B cell (primary cell): ENCODE results near the gene CTSA. TPM values are rescaled to one million over a fixed set of nuclear protein-coding genes. Genes with fewer than 3 reads are reported as not detected.

Experiments
- ATAC-seq: fragments of 200-7000 bp; cut with Tn5 transposase; one replicate; pipeline ENCODE4 v1.10.0; 2021; ENCODE audit warnings: low read depth, mild to moderate bottlenecking, moderate number of reproducible peaks, moderate library complexity
- CTCF ChIA-PET: fragments of 350-600 bp; sonication (Branson Sonifier 250); formaldehyde crosslinking; loops from one replicate; lab custom pipeline; 2021; ENCODE audit warnings: antibody characterized with exemption, inconsistent platforms; lab: Charles Lee
- POLR2A ChIA-PET: fragments of 350-600 bp; sonication (Branson Sonifier 250); formaldehyde crosslinking; loops from one replicate; lab custom pipeline; 2021; ENCODE audit warnings: antibody characterized with exemption; lab: Charles Lee
- DNase-seq: peaks from one replicate; pipeline ENCODE4 v3.0.0; 2013
- H2AFZ ChIP-seq: 2 replicates; pipeline ENCODE4 v1.6.1; 2012; ENCODE audit warnings: mild to moderate bottlenecking, low read depth, low read length; ENCODE audit not compliant: insufficient read depth, poor library complexity, severe bottlenecking
- H3K27ac ChIP-seq, 2 donors: 1 replicate in 1 of 2; 2 replicates in 1 of 2; pipeline ENCODE4 v1.5.1; 2012 to 2013; ENCODE audit warnings: low read length in 2 of 2, mild to moderate bottlenecking in 2 of 2, moderate library complexity in 1 of 2
- H3K27me3 ChIP-seq, 4 experiments: fragments of 200-600 bp in 1 of 4; sonication (generic) in 1 of 4; replicated peaks in 1 of 4; 1 replicate in 2 of 4; 2 replicates in 2 of 4; pipeline versions ENCODE4 v1.6.1 to v1.7.0; 2013 to 2016; ENCODE audit warnings: low read length in 3 of 4, mild to moderate bottlenecking in 2 of 4, mixed read lengths in 1 of 4, moderate library complexity in 1 of 4; ENCODE audit not compliant: insufficient read depth in 4 of 4, control insufficient read depth in 3 of 4; ENCODE audit errors: control extremely low read depth in 1 of 4
- H3K36me3 ChIP-seq, 2 experiments: replicated peaks in 1 of 2; 1 replicate in 1 of 2; 2 replicates in 1 of 2; pipeline versions ENCODE4 v1.6.1 to v1.7.1; 2013; ENCODE audit warnings: low read length in 1 of 2; ENCODE audit not compliant: insufficient read depth in 2 of 2, control insufficient read depth in 1 of 2; ENCODE audit errors: control extremely low read depth in 1 of 2, extremely low read depth in 1 of 2
- H3K4me1 ChIP-seq, 2 donors: fragments of 200-600 bp in 1 of 2; sonication (generic) in 1 of 2; 1 replicate in 1 of 2; 2 replicates in 1 of 2; pipeline versions ENCODE4 v1.5.1 to v1.6.1; 2013 to 2017; ENCODE audit warnings: low read length in 2 of 2; ENCODE audit not compliant: control insufficient read depth in 2 of 2, insufficient read depth in 2 of 2
- H3K4me2 ChIP-seq: replicated peaks from 2 replicates; pipeline ENCODE3; 2012; ENCODE audit warnings: mild to moderate bottlenecking, low read depth, low read length; ENCODE audit not compliant: poor library complexity, severe bottlenecking
- H3K4me3 ChIP-seq, 5 experiments: fragments of 200-600 bp in 1 of 5; sonication (generic) in 1 of 5; 1 replicate in 3 of 5; 2 replicates in 2 of 5; pipeline versions ENCODE4 v1.5.1 to v1.7.0; 2011 to 2016; ENCODE audit warnings: low read length in 4 of 5, mild to moderate bottlenecking in 4 of 5, low read depth in 2 of 5, control low read depth in 1 of 5, moderate library complexity in 1 of 5; ENCODE audit not compliant: insufficient read depth in 1 of 5; ENCODE audit errors: control extremely low read depth in 1 of 5, extremely low read depth in 1 of 5
- H3K79me2 ChIP-seq: fragments of 200-600 bp; sonication (generic); one replicate; pipeline ENCODE4 v1.6.0; 2016; ENCODE audit warnings: low read length; ENCODE audit not compliant: control insufficient read depth, insufficient read depth
- H3K9ac ChIP-seq: fragments of 200-600 bp; sonication (generic); 2 replicates; pipeline ENCODE4 v1.6.1; 2017; ENCODE audit warnings: mild to moderate bottlenecking, low read length, moderate library complexity
- H3K9me3 ChIP-seq, 3 donors: one replicate each; pipeline versions ENCODE4 v1.6.1 to v1.7.1; 2013; ENCODE audit warnings: low read length in 2 of 3; ENCODE audit not compliant: control insufficient read depth in 2 of 3, insufficient read depth in 1 of 3; ENCODE audit errors: control extremely low read depth in 1 of 3
- H4K20me1 ChIP-seq: 2 replicates; pipeline ENCODE4 v1.6.0; 2012; ENCODE audit warnings: mild to moderate bottlenecking, low read length; ENCODE audit not compliant: insufficient read depth, control insufficient read depth, poor library complexity, severe bottlenecking
- H3K27ac Mint-ChIP-seq: one replicate; pipeline ENCODE4 v1.8.0; 2021; ENCODE audit warnings: mixed read lengths
- H3K27me3 Mint-ChIP-seq: one replicate; pipeline ENCODE4 v1.8.0; 2021; ENCODE audit warnings: mixed read lengths
- H3K4me1 Mint-ChIP-seq: one replicate; pipeline ENCODE4 v1.8.0; 2021; ENCODE audit warnings: mixed read lengths
- H3K4me3 Mint-ChIP-seq: one replicate; pipeline ENCODE4 v1.8.0; 2021; ENCODE audit warnings: mixed read lengths
- H3K9me3 Mint-ChIP-seq: one replicate; pipeline ENCODE4 v1.8.0; 2022; ENCODE audit warnings: mixed read lengths; ENCODE audit not compliant: insufficient read depth
- CTCF ChIP-seq: fragments of 200-600 bp; IDR thresholded peaks from one replicate; pipeline ENCODE4 v1.8.0; 2022; ENCODE audit warnings: antibody characterized with exemption, mild to moderate bottlenecking
- EZH2 ChIP-seq: IDR thresholded peaks from 2 replicates; pipeline ENCODE4 v1.6.1; 2012; ENCODE audit warnings: borderline replicate concordance, low read depth, mild to moderate bottlenecking, moderate library complexity, low read length; ENCODE audit not compliant: insufficient read depth, poor library complexity, severe bottlenecking
- WGBS: methylation state at CpG from one replicate; pipeline ENCODE4 v1.1.5; 2013; ENCODE audit warnings: missing lambda C conversion rate; ENCODE audit not compliant: insufficient coverage; 5-methylcytosine and 5-hydroxymethylcytosine counted together
- intact Hi-C: fragments of 100-400 bp; cut with micrococcal nuclease; formaldehyde crosslinking; loops from one replicate; pipeline ENCODE4 v1.10.0; 2022
- polyA plus RNA-seq: library from polyadenylated mRNA; depleted of rRNA; stranded (reverse); fragments of >200 nt; gene quantifications from 2 replicates; pipeline ENCODE4 v1.2.3, GENCODE V29; 2012
- total RNA-seq, 2 donors: library from RNA; stranded (reverse); fragments of 120-200 nt in 1 of 2; gene quantifications; 1 replicate in 1 of 2; 2 replicates in 1 of 2; pipeline versions ENCODE4 v1.2.3 to v1.2.4, GENCODE V29; 2013 to 2022

Gene CTSA
- total and polyA plus RNA-seq, 2 donors (not counting 1 experiment from before 2014, with no cell fraction given) = 100 to 107 TPM

- H3K9ac ChIP-seq = peak overlapping the region; percentile 85
- ChIA-PET CTCF (interaction anchor here (1.4 to 3.2 kb wide), 2 partner anchors 41 to 77 kb away, joined by 5 to 9 read pairs; no protein-coding TSS in a partner anchor), POLR2A (interaction anchor here (0.6 to 5.3 kb wide), 4 partner anchors 11 to 54 kb away, joined by 3 to 41 read pairs (median 12); partner anchors contain the start of genes ACOT8, PCIF1 and ZSWIM1)
- H3K9me3 ChIP-seq = no peaks in the 10 kb centered on the region
- H3K4me1 Mint-ChIP-seq = peaks cover 31% of the 10 kb centered on the region
- no peak for DNase-seq
- H3K27me3 ChIP-seq = no peaks in the 10 kb centered on the region
- H3K27me3 Mint-ChIP-seq = no peaks in the 10 kb centered on the region
- H3K36me3 ChIP-seq = peaks cover 0 to 20% of the 10 kb centered on the region in 2 experiments
- peak overlapping the region; percentile 99 for H3K4me2 ChIP-seq
- no peak overlapping the region for H3K27ac ChIP-seq
- H3K4me1 ChIP-seq = peaks cover 24 to 29% of the 10 kb centered on the region in 2 donors
- intact Hi-C loops = no loop called here
- H3K4me3 ChIP-seq = peak overlapping the region in 4 of 5 experiments; percentile 72 to 95 (median 80)
- no peak for ATAC-seq
- H3K79me2 ChIP-seq = peaks cover 7% of the 10 kb centered on the region
- no peaks in the 10 kb centered on the region for H4K20me1 ChIP-seq
- peak overlapping the region; percentile 97 for H3K4me3 Mint-ChIP-seq
- WGBS = 80% methylated on average over 6 of the region's 9 CpGs
- no peak for TF ChIP-seq EZH2
- no peak for TF ChIP-seq CTCF
- H3K9me3 Mint-ChIP-seq = no peaks in the 10 kb centered on the region
- H3K27ac Mint-ChIP-seq = peak overlapping the region; percentile 96
- H2AFZ ChIP-seq = peak overlapping the region; percentile 93
Measured at GRCh38 chr20:45892049-45892825, 1.1 kb downstream of the CTSA start.
